MM.1S (cell line): ENCODE measurements around the gene HDAC6.

Source experiments
- EZH2 ChIP-seq: fragments of 300-600 bp; sonication (generic); optimal IDR thresholded peaks from 2 replicates; pipeline ENCODE3; 2017; ENCODE audit warnings: low read depth, mild to moderate bottlenecking, antibody characterized with exemption, low read length, mixed read lengths
- EZH2phosphoT487 ChIP-seq: fragments of 300-600 bp; sonication (generic); IDR thresholded peaks from 2 replicates; pipeline ENCODE4 v1.6.1; 2018; ENCODE audit warnings: antibody characterized with exemption, low read length
- TF ChIP-seq, protein P1 (sequence below): fragments of 300-600 bp; sonication (generic); IDR thresholded peaks from 2 replicates; pipeline ENCODE4 v1.5.1; 2016; ENCODE audit warnings: antibody characterized with exemption, low read length, mixed read lengths

DNA sequence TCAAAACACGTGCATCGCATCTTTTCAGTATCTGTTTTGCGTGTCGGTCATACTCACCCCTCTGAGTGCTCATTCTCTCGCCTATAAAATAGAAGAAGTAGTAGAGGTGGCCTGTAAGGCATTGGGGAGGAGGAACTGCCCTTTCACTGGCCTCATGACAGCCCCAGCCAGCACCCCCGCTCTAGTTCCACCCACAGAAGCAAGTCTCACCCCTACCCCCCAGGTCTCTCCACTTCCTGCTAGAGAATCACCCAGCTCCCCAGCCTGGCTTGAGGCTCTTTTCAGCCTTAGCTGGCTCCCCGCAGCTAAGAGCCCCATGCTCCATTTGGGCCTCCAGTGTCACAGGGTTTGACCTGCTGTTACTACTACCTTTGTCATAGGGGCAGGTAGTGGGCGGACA is 11.8 kb downstream of the HDAC6 start:
- TF ChIP-seq, protein P1, sequence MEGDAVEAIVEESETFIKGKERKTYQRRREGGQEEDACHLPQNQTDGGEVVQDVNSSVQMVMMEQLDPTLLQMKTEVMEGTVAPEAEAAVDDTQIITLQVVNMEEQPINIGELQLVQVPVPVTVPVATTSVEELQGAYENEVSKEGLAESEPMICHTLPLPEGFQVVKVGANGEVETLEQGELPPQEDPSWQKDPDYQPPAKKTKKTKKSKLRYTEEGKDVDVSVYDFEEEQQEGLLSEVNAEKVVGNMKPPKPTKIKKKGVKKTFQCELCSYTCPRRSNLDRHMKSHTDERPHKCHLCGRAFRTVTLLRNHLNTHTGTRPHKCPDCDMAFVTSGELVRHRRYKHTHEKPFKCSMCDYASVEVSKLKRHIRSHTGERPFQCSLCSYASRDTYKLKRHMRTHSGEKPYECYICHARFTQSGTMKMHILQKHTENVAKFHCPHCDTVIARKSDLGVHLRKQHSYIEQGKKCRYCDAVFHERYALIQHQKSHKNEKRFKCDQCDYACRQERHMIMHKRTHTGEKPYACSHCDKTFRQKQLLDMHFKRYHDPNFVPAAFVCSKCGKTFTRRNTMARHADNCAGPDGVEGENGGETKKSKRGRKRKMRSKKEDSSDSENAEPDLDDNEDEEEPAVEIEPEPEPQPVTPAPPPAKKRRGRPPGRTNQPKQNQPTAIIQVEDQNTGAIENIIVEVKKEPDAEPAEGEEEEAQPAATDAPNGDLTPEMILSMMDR: no peak
- no peak for TF ChIP-seq EZH2
- no peak for TF ChIP-seq EZH2phosphoT487
